Germinal center (tissue), 1 donor: Measurements from ENCODE around the gene GGTLC2.
A peak's percentile ranks its signal among the peaks of the same experiment; 100 is the strongest.
"Not testable (repeated sequence)": the region's sequence is repeated elsewhere in the genome, so short reads cannot be mapped to it uniquely, and the experiment has no call there.

ENCODE experiments used
- DNase-seq: peaks from one replicate; pipeline ENCODE4 v3.0.0; 2012; ENCODE audit warnings: mixed read lengths, low spot score

Gene GGTLC2

GRCh38 chr22:22638313-22638712 is 6.1 kb upstream of the GGTLC2 start:
- not testable (repeated sequence) for DNase-seq

- not testable (repeated sequence) for DNase-seq
Observed at GRCh38 chr22:22642255-22642654, 2.2 kb upstream of the GGTLC2 start.

- not testable (repeated sequence) for DNase-seq
Observed at GRCh38 chr22:22645969-22646368, 1.6 kb downstream of the GGTLC2 start.

GRCh38 chr22:22647952-22648351 is 3.5 kb downstream of the GGTLC2 start:
- DNase-seq, result not testable (repeated sequence)

GRCh38 chr22:22648863-22649536 is 4.6 kb downstream of the GGTLC2 start:
- not testable (repeated sequence) for DNase-seq

GRCh38 chr22:22649761-22650160 is 5.3 kb downstream of the GGTLC2 start:
- DNase-seq, result not testable (repeated sequence)

DNA sequence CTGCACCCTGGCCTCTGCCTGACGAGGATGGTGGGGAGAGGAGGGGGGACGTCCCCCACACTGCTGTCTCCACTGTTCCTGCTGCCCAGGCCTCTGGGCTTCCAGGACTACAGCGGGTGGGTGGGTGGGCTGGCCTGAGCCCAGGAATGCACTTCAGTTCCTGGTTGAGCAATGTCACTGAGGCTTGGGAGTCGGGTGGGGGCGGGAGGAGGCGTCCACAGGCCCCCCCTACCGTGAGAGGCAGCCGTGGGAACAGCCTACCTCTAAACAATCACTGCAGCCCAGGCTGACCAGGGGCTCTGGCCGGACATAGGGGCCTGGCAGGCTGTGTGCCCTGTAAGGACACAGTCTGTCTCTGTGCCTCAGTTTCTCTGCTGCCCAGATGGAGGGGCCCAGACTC is 6.0 kb downstream of the GGTLC2 start:
- DNase-seq, result not testable (repeated sequence)

DNA sequence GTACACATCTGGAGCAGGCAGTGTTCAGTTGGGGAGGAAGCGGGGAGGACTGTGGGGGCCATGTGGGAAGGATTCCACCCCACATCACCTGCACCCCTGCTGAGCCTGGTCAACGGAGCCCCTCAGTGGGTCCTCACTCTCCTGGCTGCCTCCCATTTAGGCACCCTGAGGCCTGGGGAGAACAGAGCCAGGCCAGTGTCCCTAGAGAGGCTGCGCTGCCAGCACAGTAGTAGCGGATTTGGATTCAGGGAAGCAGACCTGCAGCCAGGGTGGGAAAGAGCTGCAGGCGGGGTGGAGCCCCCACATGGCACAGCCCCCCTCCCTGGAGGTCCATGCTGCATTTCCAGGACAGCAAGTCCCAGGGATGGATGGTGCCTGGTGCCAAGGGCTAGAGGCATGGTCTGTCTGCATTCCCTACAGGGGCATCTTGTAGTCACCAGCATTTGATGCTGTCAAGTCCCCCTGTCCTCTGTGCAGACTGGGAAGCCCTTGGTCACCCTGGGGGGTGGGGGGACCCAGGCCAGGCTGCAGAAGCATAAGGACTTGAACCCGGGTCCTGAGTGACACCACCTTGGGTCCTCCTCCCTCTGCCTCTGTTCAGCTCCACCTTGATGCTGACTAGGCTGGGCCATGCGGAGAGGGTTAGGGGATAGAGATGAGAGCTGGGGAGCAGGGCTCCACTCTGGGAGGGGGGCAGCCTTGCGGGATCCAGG is 6.5 kb downstream of the GGTLC2 start:
- not testable (repeated sequence) for DNase-seq

GRCh38 chr22:22651593-22651992 is 7.2 kb downstream of the GGTLC2 start:
- not testable (repeated sequence) for DNase-seq

DNA sequence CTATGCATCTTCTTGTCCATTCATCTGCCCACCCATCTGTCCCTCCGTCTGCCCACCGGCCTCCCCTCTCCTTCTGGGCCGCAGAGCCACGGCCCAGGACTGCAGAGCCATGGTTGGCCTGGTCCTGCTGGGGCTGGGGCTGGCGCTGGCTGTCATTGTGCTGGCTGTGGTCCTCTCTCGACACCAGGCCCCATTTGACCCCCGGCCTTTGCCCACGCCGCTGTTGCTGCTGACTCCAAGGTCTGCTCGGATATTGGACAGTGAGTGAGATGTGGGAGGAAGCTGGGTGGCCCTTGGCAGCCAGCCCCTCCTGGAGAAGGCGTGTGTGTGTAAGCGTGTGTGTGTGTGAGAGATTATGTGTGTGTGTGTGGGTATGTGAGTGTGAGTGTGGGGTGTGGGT is 7.7 kb downstream of the GGTLC2 start:
- not testable (repeated sequence) for DNase-seq

DNA sequence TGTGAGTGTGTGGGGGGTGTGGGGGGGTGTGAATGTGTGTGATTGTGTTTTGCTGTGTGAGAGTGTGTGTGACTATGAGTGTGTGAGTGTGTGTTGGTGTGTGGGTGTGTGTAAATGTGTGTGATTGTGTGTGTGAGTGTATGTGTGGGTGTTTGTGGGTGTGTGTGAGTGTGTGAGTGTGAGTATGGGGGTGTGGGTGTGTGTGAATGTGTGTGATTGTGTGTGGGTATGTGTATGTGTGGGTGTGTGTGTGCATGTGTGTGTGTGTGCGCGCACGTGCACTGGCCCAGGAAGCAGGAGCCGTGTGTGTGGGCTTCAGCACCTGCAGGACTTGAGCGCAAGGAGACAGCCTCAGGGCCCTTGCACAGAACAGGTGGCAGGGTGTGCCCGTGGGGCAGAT is 8.2 kb downstream of the GGTLC2 start:
- DNase-seq, result not testable (repeated sequence)

DNA sequence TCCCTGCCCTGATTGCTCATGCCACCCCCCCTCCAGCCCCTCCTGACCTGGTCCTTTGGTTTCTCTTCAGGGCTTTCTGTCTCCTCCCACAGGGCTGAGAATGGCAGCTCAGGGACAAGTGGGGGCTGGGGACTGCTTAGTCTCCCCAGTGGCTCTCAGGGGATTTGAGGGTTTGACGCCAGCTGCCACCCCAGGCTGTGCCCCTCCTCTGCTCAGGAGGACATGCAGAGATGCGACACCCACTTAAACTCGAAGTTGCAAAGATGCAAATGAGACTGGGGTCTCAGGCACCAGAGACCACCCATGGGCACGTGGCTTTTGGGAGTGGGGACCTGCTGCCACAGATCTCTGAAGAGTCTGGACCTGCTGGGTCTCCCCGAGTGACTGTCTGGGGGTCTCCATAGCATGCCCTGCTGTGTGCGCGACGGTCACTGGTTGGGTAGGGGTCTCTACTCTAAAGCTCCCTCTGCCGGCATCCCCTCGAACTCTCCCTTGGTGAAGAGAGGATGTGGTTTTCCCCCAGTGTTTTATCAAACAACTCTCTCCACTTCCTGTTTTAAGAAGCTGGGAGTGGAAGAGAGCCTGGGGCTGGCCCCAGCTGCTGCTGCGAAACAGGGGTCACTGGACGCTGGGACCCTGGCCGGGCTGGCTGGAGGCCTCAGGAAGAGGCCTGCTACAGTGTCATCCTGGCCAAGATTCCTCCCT is 9.4 kb downstream of the GGTLC2 start:
- not testable (repeated sequence) for DNase-seq

- no peak for DNase-seq
Observed at GRCh38 chr22:22655452-22656290, 11.3 kb downstream of the GGTLC2 start.

DNA sequence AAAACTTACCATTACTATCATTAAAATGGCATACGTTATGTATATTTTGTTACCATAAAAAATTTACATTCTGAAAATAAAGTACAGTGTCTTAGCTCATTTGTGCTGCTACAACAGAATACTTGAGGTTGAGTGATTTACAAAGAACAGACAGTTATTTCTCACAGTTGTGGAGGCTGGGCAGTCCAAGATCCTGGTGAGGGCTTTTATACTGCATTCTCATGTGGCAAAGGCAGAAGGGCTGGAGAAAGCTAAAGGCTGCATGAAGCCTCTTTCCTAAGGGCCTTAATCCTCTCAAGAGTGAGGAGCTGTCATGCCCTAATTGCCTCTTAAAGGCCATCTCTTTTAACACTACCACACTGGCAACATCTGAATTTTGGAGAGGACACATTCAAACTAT is 13.3 kb downstream of the GGTLC2 start:
- no peak for DNase-seq

GRCh38 chr22:22661275-22661674 is 16.9 kb downstream of the GGTLC2 start:
- DNase-seq, result no peak

GRCh38 chr22:22662095-22662494 is 17.7 kb downstream of the GGTLC2 start:
- no peak for DNase-seq

- no peak for DNase-seq
Observed at GRCh38 chr22:22663861-22664800, 19.7 kb downstream of the GGTLC2 start.

GRCh38 chr22:22666307-22667091 is 22.1 kb downstream of the GGTLC2 start:
- peak; percentile 33 for DNase-seq

DNA sequence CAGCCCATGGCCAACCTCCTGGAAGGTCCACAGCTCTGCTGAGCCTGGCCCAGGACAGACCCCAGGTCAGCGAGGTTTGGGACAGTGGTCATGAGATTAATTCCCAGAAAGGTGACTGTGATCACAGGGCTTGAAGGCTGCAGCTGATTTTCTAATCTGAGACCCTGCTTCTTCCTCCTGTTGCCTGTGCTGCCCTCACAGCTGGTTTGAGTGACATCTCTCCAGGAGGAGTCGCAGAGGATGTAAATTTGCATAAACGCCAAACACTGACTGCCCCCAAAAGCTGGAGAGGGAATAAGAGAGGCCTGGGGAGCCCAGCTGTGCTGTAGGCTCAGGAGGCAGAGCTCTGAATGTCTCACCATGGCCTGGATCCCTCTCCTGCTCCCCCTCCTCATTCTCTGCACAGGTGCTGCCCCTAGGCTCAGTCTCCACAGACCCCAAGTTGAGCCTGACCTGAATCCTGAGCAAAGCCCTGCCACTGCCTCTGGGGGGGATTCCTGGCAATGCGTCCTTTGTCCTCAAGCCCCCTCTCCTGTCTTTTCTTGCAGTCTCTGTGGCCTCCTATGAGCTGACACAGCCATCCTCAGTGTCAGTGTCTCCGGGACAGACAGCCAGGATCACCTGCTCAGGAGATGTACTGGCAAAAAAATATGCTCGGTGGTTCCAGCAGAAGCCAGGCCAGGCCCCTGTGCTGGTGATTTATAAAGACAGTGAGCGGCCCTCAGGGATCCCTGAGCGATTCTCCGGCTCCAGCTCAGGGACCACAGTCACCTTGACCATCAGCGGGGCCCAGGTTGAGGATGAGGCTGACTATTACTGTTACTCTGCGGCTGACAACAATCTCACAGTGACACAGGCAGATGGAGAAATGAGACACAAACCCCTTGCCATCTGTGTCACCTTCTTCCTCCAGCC is 23.8 kb downstream of the GGTLC2 start:
- DNase-seq, result peak; percentile 32
